Activated B cell treated with CpG ODN at 0.5 μM for 24 hours (primary cell): ENCODE data around the gene MCF2L2. TPM values are rescaled to one million over a fixed set of nuclear protein-coding genes. Genes with fewer than 3 reads are reported as not detected.

ENCODE experiments used
- ATAC-seq: fragments of 200-7000 bp; cut with Tn5 transposase; one replicate; pipeline ENCODE4 v1.10.0; 2021; ENCODE audit warnings: low read depth, mild to moderate bottlenecking, moderate library complexity
- CTCF ChIA-PET: fragments of 350-600 bp; sonication (Branson Sonifier 250); formaldehyde crosslinking; loops from one replicate; lab custom pipeline; 2021; ENCODE audit warnings: antibody characterized with exemption; lab: Charles Lee
- POLR2A ChIA-PET: fragments of 350-600 bp; sonication (Branson Sonifier 250); formaldehyde crosslinking; loops from one replicate; lab custom pipeline; 2021; ENCODE audit warnings: antibody characterized with exemption; lab: Charles Lee
- DNase-seq: peaks from one replicate; pipeline ENCODE4 v3.0.0; 2022
- H3K27ac Mint-ChIP-seq: one replicate; pipeline ENCODE4 v1.8.0; 2020; ENCODE audit warnings: mixed read lengths
- H3K27me3 Mint-ChIP-seq: one replicate; pipeline ENCODE4 v1.8.0; 2021; ENCODE audit warnings: mixed read lengths
- H3K36me3 Mint-ChIP-seq: one replicate; pipeline ENCODE4 v1.8.0; 2021; ENCODE audit warnings: low read depth, mixed read lengths
- H3K4me1 Mint-ChIP-seq: one replicate; pipeline ENCODE4 v1.8.0; 2021; ENCODE audit warnings: mixed read lengths
- H3K4me3 Mint-ChIP-seq: one replicate; pipeline ENCODE4 v1.8.0; 2020; ENCODE audit warnings: mild to moderate bottlenecking, mixed read lengths
- H3K9me3 Mint-ChIP-seq: one replicate; pipeline ENCODE4 v1.8.0; 2020; ENCODE audit warnings: mixed read lengths
- intact Hi-C: fragments of 100-400 bp; cut with micrococcal nuclease; formaldehyde crosslinking; loops from one replicate; pipeline ENCODE4 v1.15.1; 2024
- total RNA-seq: library from RNA; stranded (reverse); gene quantifications from 2 replicates; pipeline ENCODE4 v1.2.3, GENCODE V29; 2022
- TF ChIP-seq, protein P1 (sequence below): fragments of 200-600 bp; IDR thresholded peaks from one replicate; pipeline ENCODE4 v1.8.0; 2022; ENCODE audit warnings: antibody characterized with exemption, mild to moderate bottlenecking

Gene MCF2L2
- total RNA-seq, 1 donor from 2014 or later: 2.4 TPM

- Mint-ChIP-seq H3K4me3 (no peak overlapping the region), H3K4me1 (peaks cover 3% of the 10 kb centered on the region), H3K27ac (no peak overlapping the region), H3K36me3 (no peaks in the 10 kb centered on the region), H3K27me3 (peaks cover 40% of the 10 kb centered on the region), H3K9me3 (peaks cover 17% of the 10 kb centered on the region)
- TF ChIP-seq, protein P1, sequence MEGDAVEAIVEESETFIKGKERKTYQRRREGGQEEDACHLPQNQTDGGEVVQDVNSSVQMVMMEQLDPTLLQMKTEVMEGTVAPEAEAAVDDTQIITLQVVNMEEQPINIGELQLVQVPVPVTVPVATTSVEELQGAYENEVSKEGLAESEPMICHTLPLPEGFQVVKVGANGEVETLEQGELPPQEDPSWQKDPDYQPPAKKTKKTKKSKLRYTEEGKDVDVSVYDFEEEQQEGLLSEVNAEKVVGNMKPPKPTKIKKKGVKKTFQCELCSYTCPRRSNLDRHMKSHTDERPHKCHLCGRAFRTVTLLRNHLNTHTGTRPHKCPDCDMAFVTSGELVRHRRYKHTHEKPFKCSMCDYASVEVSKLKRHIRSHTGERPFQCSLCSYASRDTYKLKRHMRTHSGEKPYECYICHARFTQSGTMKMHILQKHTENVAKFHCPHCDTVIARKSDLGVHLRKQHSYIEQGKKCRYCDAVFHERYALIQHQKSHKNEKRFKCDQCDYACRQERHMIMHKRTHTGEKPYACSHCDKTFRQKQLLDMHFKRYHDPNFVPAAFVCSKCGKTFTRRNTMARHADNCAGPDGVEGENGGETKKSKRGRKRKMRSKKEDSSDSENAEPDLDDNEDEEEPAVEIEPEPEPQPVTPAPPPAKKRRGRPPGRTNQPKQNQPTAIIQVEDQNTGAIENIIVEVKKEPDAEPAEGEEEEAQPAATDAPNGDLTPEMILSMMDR: no peak
- ChIA-PET POLR2A (no interaction called here), CTCF (interaction anchor here (3.1 kb wide), 1 partner anchor 251 kb away, joined by 7 read pairs; no protein-coding TSS in a partner anchor)
- intact Hi-C loops: no loop called here
- ATAC-seq (no peak), DNase-seq (no peak)
Observed at GRCh38 chr3:183131735-183132134, 296.7 kb downstream of the MCF2L2 start.

- ATAC-seq (no peak), DNase-seq (no peak)
- H3K4me3 Mint-ChIP-seq: no peak overlapping the region
- TF ChIP-seq, protein P1: no peak
- H3K4me1 Mint-ChIP-seq: peaks cover 3% of the 10 kb centered on the region
- ChIA-PET POLR2A (no interaction called here), CTCF (interaction anchor here (3.1 kb wide), 1 partner anchor 251 kb away, joined by 7 read pairs; no protein-coding TSS in a partner anchor)
- no peaks in the 10 kb centered on the region for H3K36me3 Mint-ChIP-seq
- H3K27me3 Mint-ChIP-seq: peaks cover 37% of the 10 kb centered on the region
- no peak overlapping the region for H3K27ac Mint-ChIP-seq
- intact Hi-C loops: no loop called here
- peaks cover 17% of the 10 kb centered on the region for H3K9me3 Mint-ChIP-seq
Observed at GRCh38 chr3:183131186-183131725, 297.2 kb downstream of the MCF2L2 start.

GRCh38 chr3:183129243-183129642 is 299.2 kb downstream of the MCF2L2 start:
- TF ChIP-seq, protein P1: no peak
- Mint-ChIP-seq H3K27ac (no peak overlapping the region), H3K9me3 (peaks cover 17% of the 10 kb centered on the region), H3K36me3 (no peaks in the 10 kb centered on the region), H3K27me3 (peaks cover 29% of the 10 kb centered on the region), H3K4me1 (peaks cover 3% of the 10 kb centered on the region), H3K4me3 (no peak overlapping the region)
- DNase-seq (no peak), ATAC-seq (no peak)
- intact Hi-C loops: loop anchor here (10.0 kb wide), 3 partner anchors 126 to 756 kb away; partner anchors contain the start of genes B3GNT5 and PARL
- CTCF ChIA-PET: interaction anchor here (1.3 kb wide), 1 partner anchor 253 kb away, joined by 5 read pairs; no protein-coding TSS in a partner anchor
- POLR2A ChIA-PET: interaction anchor here (0.6 kb wide), 1 partner anchor 256 kb away, joined by 3 read pairs; no protein-coding TSS in a partner anchor

- Mint-ChIP-seq H3K27me3 (peaks cover 29% of the 10 kb centered on the region), H3K27ac (no peak overlapping the region), H3K36me3 (no peaks in the 10 kb centered on the region), H3K9me3 (peaks cover 17% of the 10 kb centered on the region), H3K4me3 (no peak overlapping the region), H3K4me1 (peaks cover 3% of the 10 kb centered on the region)
- DNase-seq (no peak), ATAC-seq (no peak)
- intact Hi-C loops: loop anchor here (10.0 kb wide), 3 partner anchors 126 to 756 kb away; partner anchors contain the start of genes B3GNT5 and PARL
- CTCF ChIA-PET: interaction anchor here (1.3 kb wide), 1 partner anchor 253 kb away, joined by 5 read pairs; no protein-coding TSS in a partner anchor
- POLR2A ChIA-PET: interaction anchor here (0.6 kb wide), 2 partner anchors 10 to 256 kb away, joined by 3 to 4 read pairs; no protein-coding TSS in a partner anchor
- TF ChIP-seq, protein P1: no peak
Observed at GRCh38 chr3:183128709-183129108, 299.7 kb downstream of the MCF2L2 start.

Other genes with a start within 250 kb of the MCF2L2 start
- gene B3GNT5, start 175.4 kb downstream of the MCF2L2 start, total RNA-seq: 0.37 and 0.38 TPM in 2 replicates
- gene KLHL6, start 127.1 kb upstream of the MCF2L2 start, total RNA-seq: 34.6 and 41.7 TPM in 2 replicates
- gene KLHL24, start 207.0 kb upstream of the MCF2L2 start, total RNA-seq: 31.6 and 33.9 TPM in 2 replicates